Measurements from ENCODE around the gene PNMA8C. TPM values are rescaled to one million over a fixed set of nuclear protein-coding genes. Genes with fewer than 3 reads are reported as not detected.

PNMA8C gene
- total and polyA plus RNA-seq, 2 experiments from 2014 or later = 0.44 to 2.3 TPM

- Mint-ChIP-seq H3K27ac (no peak overlapping the region), H3K27me3 (ENCODE audit: insufficient read depth, low read depth, poor library complexity) (no peaks in the 10 kb centered on the region), H3K36me3 (ENCODE audit: low read depth) (no peaks in the 10 kb centered on the region), H3K4me1 (no peaks in the 10 kb centered on the region), H3K9me3 (peaks cover 7% of the 10 kb centered on the region; the same call in 2 of the 3 replicates), H3K4me3 (no peak overlapping the region)
- TF ChIP-seq EZH2phosphoT487 (IDR thresholded peaks at IDR 0.05; ENCODE audit: unreplicated experiment) (no peak), CREB1 (CRISPR knock-in tag; IDR thresholded peaks at IDR 0.05; ENCODE audit: low read depth) (no peak), JUNB (IDR thresholded peaks at IDR 0.05; ENCODE audit: unreplicated experiment) (no peak), NANOG (IDR thresholded peaks at IDR 0.05; ENCODE audit: borderline replicate concordance) (no peak), ZNF114 (CRISPR knock-in tag; IDR thresholded peaks at IDR 0.05) (no peak), ZNF331 (CRISPR knock-in tag; IDR thresholded peaks at IDR 0.05; ENCODE audit: low read depth) (no peak), POLR2AphosphoS5 (IDR thresholded peaks at IDR 0.05; ENCODE audit: low read depth) (no peak), ETS1 (IDR thresholded peaks at IDR 0.05) (no peak), ZNF462 (CRISPR knock-in tag; IDR thresholded peaks at IDR 0.05) (no peak), CTCF (conservative IDR thresholded peaks at IDR 0.05; ENCODE audit: low read depth in 2 of 2) (no peak), REST (IDR thresholded peaks at IDR 0.05; ENCODE audit: unreplicated experiment) (no peak), EZH2 (IDR thresholded peaks at IDR 0.05; ENCODE audit: low read depth, unreplicated experiment) (no peak), STAT1 (IDR thresholded peaks at IDR 0.05; ENCODE audit: unreplicated experiment) (no peak)
- ATAC-seq (no peak), DNase-seq (ENCODE audit: low spot score) (no peak)
- no peaks in the 10 kb centered on the region for H3F3A ChIP-seq (replicated peaks; ENCODE audit: low read depth)
- no peak overlapping the region for H3K4me3 ChIP-seq
- no peak overlapping the region for H3K27ac ChIP-seq (ENCODE audit: low read depth)
- H3K9me2 ChIP-seq (ENCODE audit: insufficient read depth) = no peaks in the 10 kb centered on the region
- H3K36me3 ChIP-seq (ENCODE audit: insufficient read depth) = no peaks in the 10 kb centered on the region
- H3K4me2 ChIP-seq = no peak overlapping the region
- H4K20me1 ChIP-seq (replicated peaks; ENCODE audit: insufficient read depth) = no peaks in the 10 kb centered on the region; the same call in 1 of the 2 replicates
- H3K4me1 ChIP-seq (ENCODE audit: insufficient read depth) = no peaks in the 10 kb centered on the region
- no peaks in the 10 kb centered on the region for H3K79me2 ChIP-seq (replicated peaks; ENCODE audit: insufficient read depth)
- no peak overlapping the region for H2AFZ ChIP-seq
- H3K27me3 ChIP-seq (ENCODE audit: insufficient read depth) = no peaks in the 10 kb centered on the region
Measured at GRCh38 chr19:46448601-46449000, 19.9 kb upstream of the PNMA8C start.
